GM12892 (cell line): ENCODE data around the gene NT5C2.

Source experiments
- DNase-seq: peaks from one replicate; pipeline ENCODE4 v3.0.0; 2011; ENCODE audit not compliant: insufficient read length
- FAIRE-seq: peaks from 2 replicates; lab custom pipeline; 2011; peaks lifted over from hg19 to GRCh38; lab: Jason Lieb, UNC
- POLR2A ChIP-seq: IDR thresholded peaks from 2 replicates; pipeline ENCODE4 v1.6.1; 2011; ENCODE audit warnings: low read depth, low read length, control low read depth
- POLR2AphosphoS5 ChIP-seq: IDR thresholded peaks from 2 replicates; pipeline ENCODE4 v1.6.1; 2011; ENCODE audit warnings: low read depth, low read length, control low read depth
- TAF1 ChIP-seq: IDR thresholded peaks from 2 replicates; pipeline ENCODE4 v1.6.1; 2011; ENCODE audit warnings: low read depth, mild to moderate bottlenecking, control low read depth, low read length, borderline replicate concordance

The NT5C2 gene

GRCh38 chr10:103106539-103106938, 86.5 kb downstream of the NT5C2 start:
- DNase-seq (no peak), FAIRE-seq (no peak)
- TF ChIP-seq TAF1 (no peak), POLR2AphosphoS5 (no peak), POLR2A (no peak)

- no peak for TF ChIP-seq POLR2A
- TF ChIP-seq POLR2AphosphoS5, result no peak
- TF ChIP-seq TAF1, result no peak
- FAIRE-seq (peak; percentile 40), DNase-seq (no peak)
These were observed 87.6 kb downstream of the NT5C2 start for GRCh38 chr10:103105462-103105861.

- TF ChIP-seq POLR2AphosphoS5, result no peak
- no peak for TF ChIP-seq POLR2A
- no peak for TF ChIP-seq TAF1
- FAIRE-seq (peak; percentile 33), DNase-seq (no peak)
These were observed 88.4 kb downstream of the NT5C2 start for GRCh38 chr10:103104721-103105120.

- no peak for TF ChIP-seq TAF1
- TF ChIP-seq POLR2AphosphoS5, result no peak
- no peak for TF ChIP-seq POLR2A
These were observed 89.1 kb downstream of the NT5C2 start for GRCh38 chr10:103103989-103104388.

GRCh38 chr10:103102195-103102594, 90.9 kb downstream of the NT5C2 start:
- DNase-seq, result no peak
- TF ChIP-seq TAF1, result no peak
- TF ChIP-seq POLR2A, result no peak
- no peak for TF ChIP-seq POLR2AphosphoS5
- FAIRE-seq, result peak; percentile 24

More at GRCh38 chr10:103103989-103104388, 89.1 kb downstream of the NT5C2 start:
- no peak for FAIRE-seq
- DNase-seq, result no peak

GRCh38 chr10:103100620-103101019, 92.5 kb downstream of the NT5C2 start:
- no peak for FAIRE-seq
- DNase-seq, result no peak

GRCh38 chr10:103098240-103098639, 94.8 kb downstream of the NT5C2 start:
- FAIRE-seq (no peak), DNase-seq (no peak)
- TF ChIP-seq POLR2A, result no peak
- no peak for TF ChIP-seq TAF1
- no peak for TF ChIP-seq POLR2AphosphoS5

More at GRCh38 chr10:103100620-103101019, 92.5 kb downstream of the NT5C2 start:
- TF ChIP-seq POLR2A (no peak), POLR2AphosphoS5 (no peak), TAF1 (no peak)

GRCh38 chr10:103096130-103096529, 96.9 kb downstream of the NT5C2 start:
- DNase-seq (no peak), FAIRE-seq (peak; percentile 86)
- no peak for TF ChIP-seq POLR2AphosphoS5

- no peak for DNase-seq
- TF ChIP-seq POLR2A, result no peak
- TF ChIP-seq POLR2AphosphoS5, result no peak
- no peak for TF ChIP-seq TAF1
These were observed 98.1 kb downstream of the NT5C2 start for GRCh38 chr10:103095005-103095404.

GRCh38 chr10:103090911-103091310, 102.2 kb downstream of the NT5C2 start:
- TF ChIP-seq POLR2AphosphoS5 (no peak), TAF1 (no peak), POLR2A (no peak)
- DNase-seq, result no peak
- no peak for FAIRE-seq

More at GRCh38 chr10:103095005-103095404, 98.1 kb downstream of the NT5C2 start:
- FAIRE-seq, result peak; percentile 14

- DNase-seq (no peak), FAIRE-seq (no peak)
- TF ChIP-seq POLR2A (no peak), TAF1 (no peak), POLR2AphosphoS5 (no peak)
These were observed 103.6 kb downstream of the NT5C2 start for GRCh38 chr10:103089493-103089892.

- TF ChIP-seq TAF1 (no peak), POLR2AphosphoS5 (no peak), POLR2A (no peak)
- no peak for FAIRE-seq
- no peak for DNase-seq
These were observed 106.3 kb downstream of the NT5C2 start for GRCh38 chr10:103086799-103087198.
